K562 (cell line): ENCODE data around the gene UTS2R. TPM values are rescaled to one million over a fixed set of nuclear protein-coding genes. Genes with fewer than 3 reads are reported as not detected.

Source experiments
- CTCF ChIP-seq, 3 experiments: IDR thresholded peaks in 2 of 3; conservative IDR thresholded peaks in 1 of 3; 2 replicates each; pipeline ENCODE4 v1.5.1; 2011 to 2012; ENCODE audit warnings: low read length in 3 of 3, mild to moderate bottlenecking in 3 of 3, control low read depth in 2 of 3, improper control_type of control experiment in 1 of 3, inconsistent platforms in 1 of 3, low read depth in 1 of 3, mixed read lengths in 1 of 3, moderate library complexity in 1 of 3; ENCODE audit not compliant: insufficient read depth in 2 of 3
- CXXC5 ChIP-seq: fragments of 250-450 bp; sonication (Bioruptor Pico); IDR thresholded peaks from 2 replicates; pipeline ENCODE4 v1.8.0; 2022; ENCODE audit warnings: inconsistent platforms, mild to moderate bottlenecking, moderate library complexity
- polyA plus RNA-seq, 8 experiments: library from polyadenylated mRNA; depleted of rRNA in 4 of 8; stranded (reverse) in 5 of 8; unstranded in 3 of 8; fragments of >200 nt; fragmentation: Nextera tagmentation in 2 of 8; fragmentation: Illumina TruSeq in 1 of 8; extraction: Ambion mirVana in 2 of 8; extraction: Trizol in 1 of 8; gene quantifications; 2 replicates each; pipeline versions ENCODE4 v1.2.1 to v1.2.3, GENCODE V29; 2011 to 2014; ENCODE audit warnings: inconsistent platforms in 1 of 8, missing spikeins in 1 of 8
- total RNA-seq, 7 experiments: library from RNA; depleted of rRNA in 6 of 7; stranded (reverse); fragments of >200 nt in 6 of 7; fragmentation: Illumina TruSeq in 2 of 7; extraction: Trizol in 2 of 7; gene quantifications; 2 replicates each; pipeline versions ENCODE4 v1.2.1 to v1.2.3, GENCODE V29; 2011 to 2021; ENCODE audit warnings: low replicate concordance in 1 of 7
- TF ChIP-seq, protein P1 (sequence below), 2 experiments: fragments of 450-650 bp; formaldehyde crosslinking in 1 of 2; IDR thresholded peaks; 2 replicates each; pipeline versions ENCODE4 v1.4.0 to v1.6.1; 2014 to 2020; ENCODE audit warnings: mild to moderate bottlenecking in 2 of 2, borderline replicate concordance in 1 of 2, low read depth in 1 of 2

The UTS2R gene
- total and polyA plus RNA-seq, 9 of the 15 experiments (the other 6 are each of a cell fraction or from before 2014, with no cell fraction given): 0.22 TPM; not detected in 8

DNA sequence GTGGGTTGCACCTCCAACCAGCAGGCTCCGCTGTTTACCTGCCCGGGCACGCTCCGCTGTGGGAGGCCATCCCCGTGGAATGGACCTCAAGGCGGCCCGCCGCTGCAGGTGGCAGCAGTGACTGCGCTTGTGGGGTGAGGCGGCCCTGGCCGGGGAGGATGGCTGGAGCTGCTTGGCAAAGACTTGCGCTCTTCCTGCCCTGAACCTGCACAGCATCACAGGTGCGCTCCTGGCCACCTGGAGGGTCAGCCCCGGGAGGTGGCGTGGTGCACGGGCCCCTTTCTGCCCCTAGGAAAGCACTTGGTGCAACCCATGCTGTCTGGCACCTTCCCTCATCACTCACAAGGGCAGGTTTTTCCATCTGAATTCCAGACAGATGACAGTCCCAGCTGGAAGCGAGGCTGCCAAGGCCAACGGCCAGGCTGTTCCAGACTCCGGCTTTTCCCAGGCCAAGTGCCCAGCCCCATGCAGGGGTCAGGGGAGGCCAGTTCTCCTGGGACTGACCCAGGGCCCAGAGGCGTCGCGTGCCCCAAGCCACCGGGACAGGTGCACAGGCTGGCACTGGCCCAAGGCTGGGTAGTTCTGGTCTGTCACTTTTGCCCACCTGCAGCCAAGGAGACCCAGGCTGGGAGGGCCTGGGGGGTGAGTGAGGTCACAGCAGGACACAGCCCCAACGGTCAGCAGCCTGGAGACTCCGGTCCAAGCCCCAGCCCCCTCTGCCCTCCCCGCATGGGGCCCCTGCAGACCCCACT is 13.3 kb downstream of the UTS2R start (continued):
- TF ChIP-seq, protein P1, sequence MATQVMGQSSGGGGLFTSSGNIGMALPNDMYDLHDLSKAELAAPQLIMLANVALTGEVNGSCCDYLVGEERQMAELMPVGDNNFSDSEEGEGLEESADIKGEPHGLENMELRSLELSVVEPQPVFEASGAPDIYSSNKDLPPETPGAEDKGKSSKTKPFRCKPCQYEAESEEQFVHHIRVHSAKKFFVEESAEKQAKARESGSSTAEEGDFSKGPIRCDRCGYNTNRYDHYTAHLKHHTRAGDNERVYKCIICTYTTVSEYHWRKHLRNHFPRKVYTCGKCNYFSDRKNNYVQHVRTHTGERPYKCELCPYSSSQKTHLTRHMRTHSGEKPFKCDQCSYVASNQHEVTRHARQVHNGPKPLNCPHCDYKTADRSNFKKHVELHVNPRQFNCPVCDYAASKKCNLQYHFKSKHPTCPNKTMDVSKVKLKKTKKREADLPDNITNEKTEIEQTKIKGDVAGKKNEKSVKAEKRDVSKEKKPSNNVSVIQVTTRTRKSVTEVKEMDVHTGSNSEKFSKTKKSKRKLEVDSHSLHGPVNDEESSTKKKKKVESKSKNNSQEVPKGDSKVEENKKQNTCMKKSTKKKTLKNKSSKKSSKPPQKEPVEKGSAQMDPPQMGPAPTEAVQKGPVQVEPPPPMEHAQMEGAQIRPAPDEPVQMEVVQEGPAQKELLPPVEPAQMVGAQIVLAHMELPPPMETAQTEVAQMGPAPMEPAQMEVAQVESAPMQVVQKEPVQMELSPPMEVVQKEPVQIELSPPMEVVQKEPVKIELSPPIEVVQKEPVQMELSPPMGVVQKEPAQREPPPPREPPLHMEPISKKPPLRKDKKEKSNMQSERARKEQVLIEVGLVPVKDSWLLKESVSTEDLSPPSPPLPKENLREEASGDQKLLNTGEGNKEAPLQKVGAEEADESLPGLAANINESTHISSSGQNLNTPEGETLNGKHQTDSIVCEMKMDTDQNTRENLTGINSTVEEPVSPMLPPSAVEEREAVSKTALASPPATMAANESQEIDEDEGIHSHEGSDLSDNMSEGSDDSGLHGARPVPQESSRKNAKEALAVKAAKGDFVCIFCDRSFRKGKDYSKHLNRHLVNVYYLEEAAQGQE (IDR thresholded peaks at IDR 0.05; ENCODE audit: borderline replicate concordance): peak; percentile 9; the same call in 1 of the 2 replicates
- TF ChIP-seq, protein P1 (CRISPR knock-in tag; IDR thresholded peaks at IDR 0.05; ENCODE audit: low read depth): no peak
- TF ChIP-seq CTCF (IDR thresholded peaks at IDR 0.05 in 2 of 3, conservative IDR thresholded peaks at IDR 0.05 in 1 of 3; ENCODE audit: insufficient read depth in 2 of 3, low read depth in 1 of 3, low read length in 3 of 3) (peak; percentile 36 to 60 (median 45); a peak in 4 of 6 replicates), CXXC5 (no peak)
- TF ChIP-seq, all 486 proteins: peak for 7
